Measurements from ENCODE around the gene OTULIN. TPM values are rescaled to one million over a fixed set of nuclear protein-coding genes. Genes with fewer than 3 reads are reported as not detected.

The OTULIN gene
- total RNA-seq, 2 experiments from 2014 or later = 28.7 to 45.6 TPM

DNA sequence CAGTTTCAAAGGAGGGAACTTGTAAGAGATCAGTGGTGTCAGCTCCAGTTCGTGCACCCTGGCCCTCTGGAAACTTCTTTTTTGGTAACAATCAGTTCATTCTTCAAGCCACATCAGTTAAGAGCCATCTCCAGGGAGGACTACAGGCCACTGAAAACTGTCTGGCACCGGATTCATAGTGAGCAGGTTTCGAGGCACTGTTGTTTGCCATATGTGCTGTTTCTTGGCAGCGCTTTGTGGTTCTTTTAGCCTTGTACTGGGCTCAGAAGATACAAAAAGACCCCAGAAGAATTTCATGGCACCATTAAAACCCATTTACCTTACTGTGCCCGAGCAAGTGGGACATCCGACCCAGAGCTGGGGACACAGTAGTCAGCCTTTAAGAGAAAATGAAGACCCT lies 68.5 kb downstream of the OTULIN start:
- intact Hi-C loops (cut with micrococcal nuclease; ENCODE audit: unreplicated experiment) = no loop called here
- H3K79me2 ChIP-seq (ENCODE audit: insufficient read depth, low read depth, low read length) = no peaks in the 10 kb centered on the region
- POLR2A ChIA-PET = interaction anchor here (1.0 to 1.3 kb wide), 3 partner anchors 10 to 327 kb away, joined by 3 to 6 read pairs (median 3); no protein-coding TSS in a partner anchor
- H2AFZ ChIP-seq (ENCODE audit: low read length) = no peak overlapping the region
- H3K4me2 ChIP-seq (ENCODE audit: low read length) = no peak overlapping the region
- no peaks in the 10 kb centered on the region for H3K9me3 ChIP-seq (ENCODE audit: low read length)
- H3K36me3 ChIP-seq (ENCODE audit: insufficient read depth, low read length) = peaks cover 5% of the 10 kb centered on the region; the same call in 1 of the 2 replicates
- no peaks in the 10 kb centered on the region for H4K20me1 ChIP-seq (ENCODE audit: insufficient read depth, low read length)
- no TSS peak for BruUV-seq (replicated peaks)
- H3K9me2 ChIP-seq (ENCODE audit: insufficient read depth, low read length) = no peaks in the 10 kb centered on the region
- no peak overlapping the region for H3K4me3 ChIP-seq (ENCODE audit: low read depth, low read length, poor library complexity, severe bottlenecking)
- no peak for DNase-seq (ENCODE audit: low spot score)
- CTCF ChIA-PET (ENCODE audit: unreplicated experiment) = no interaction called here
- no peak for TF ChIP-seq EZH2phosphoT487 (IDR thresholded peaks at IDR 0.05; ENCODE audit: borderline replicate concordance, low read depth, low read length)
- TF ChIP-seq, protein P1, sequence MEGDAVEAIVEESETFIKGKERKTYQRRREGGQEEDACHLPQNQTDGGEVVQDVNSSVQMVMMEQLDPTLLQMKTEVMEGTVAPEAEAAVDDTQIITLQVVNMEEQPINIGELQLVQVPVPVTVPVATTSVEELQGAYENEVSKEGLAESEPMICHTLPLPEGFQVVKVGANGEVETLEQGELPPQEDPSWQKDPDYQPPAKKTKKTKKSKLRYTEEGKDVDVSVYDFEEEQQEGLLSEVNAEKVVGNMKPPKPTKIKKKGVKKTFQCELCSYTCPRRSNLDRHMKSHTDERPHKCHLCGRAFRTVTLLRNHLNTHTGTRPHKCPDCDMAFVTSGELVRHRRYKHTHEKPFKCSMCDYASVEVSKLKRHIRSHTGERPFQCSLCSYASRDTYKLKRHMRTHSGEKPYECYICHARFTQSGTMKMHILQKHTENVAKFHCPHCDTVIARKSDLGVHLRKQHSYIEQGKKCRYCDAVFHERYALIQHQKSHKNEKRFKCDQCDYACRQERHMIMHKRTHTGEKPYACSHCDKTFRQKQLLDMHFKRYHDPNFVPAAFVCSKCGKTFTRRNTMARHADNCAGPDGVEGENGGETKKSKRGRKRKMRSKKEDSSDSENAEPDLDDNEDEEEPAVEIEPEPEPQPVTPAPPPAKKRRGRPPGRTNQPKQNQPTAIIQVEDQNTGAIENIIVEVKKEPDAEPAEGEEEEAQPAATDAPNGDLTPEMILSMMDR (conservative IDR thresholded peaks at IDR 0.05; ENCODE audit: low read length) = no peak
- H3K27ac ChIP-seq (ENCODE audit: low read depth, low read length, poor library complexity, severe bottlenecking) = no peak overlapping the region
- no peaks in the 10 kb centered on the region for H3K4me1 ChIP-seq (ENCODE audit: insufficient read depth, low read length, poor library complexity, severe bottlenecking)

DNA sequence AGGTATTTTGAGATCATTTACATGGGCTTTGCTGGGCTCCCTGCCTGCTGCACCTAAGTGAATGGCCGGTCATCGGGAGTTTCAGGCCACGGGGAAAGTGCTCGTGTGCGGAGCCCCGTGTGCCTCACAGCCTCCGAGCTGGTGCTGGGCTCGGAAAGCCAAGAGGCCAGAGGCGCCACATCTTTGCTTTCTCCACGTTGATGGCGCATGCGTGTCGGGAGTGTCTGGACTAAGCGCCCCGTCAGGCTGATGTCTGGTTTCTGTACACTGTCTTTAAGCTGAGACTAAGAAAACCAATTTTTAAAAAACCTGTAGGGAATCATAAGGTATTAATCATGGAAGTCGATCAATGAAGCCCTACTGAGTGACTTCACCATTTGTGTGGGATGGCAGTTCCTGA lies 69.1 kb downstream of the OTULIN start:
- peaks cover 8% of the 10 kb centered on the region; the same call in 1 of the 2 replicates for H3K36me3 ChIP-seq (ENCODE audit: insufficient read depth, low read length)
- H4K20me1 ChIP-seq (ENCODE audit: insufficient read depth, low read length) = no peaks in the 10 kb centered on the region
- POLR2A ChIA-PET = interaction anchor here (0.6 to 1.3 kb wide), 2 partner anchors 10 to 111 kb away, joined by 6 to 8 read pairs; no protein-coding TSS in a partner anchor
- CTCF ChIA-PET (ENCODE audit: unreplicated experiment) = no interaction called here
- no peaks in the 10 kb centered on the region for H3K9me3 ChIP-seq (ENCODE audit: low read length)
- H3K27ac ChIP-seq (ENCODE audit: low read depth, low read length, poor library complexity, severe bottlenecking) = no peak overlapping the region
- BruUV-seq (replicated peaks) = no TSS peak
- H2AFZ ChIP-seq (ENCODE audit: low read length) = no peak overlapping the region
- DNase-seq (ENCODE audit: low spot score) = no peak
- H3K79me2 ChIP-seq (ENCODE audit: insufficient read depth, low read depth, low read length) = no peaks in the 10 kb centered on the region
- no peak overlapping the region for H3K4me3 ChIP-seq (ENCODE audit: low read depth, low read length, poor library complexity, severe bottlenecking)
- no peaks in the 10 kb centered on the region for H3K9me2 ChIP-seq (ENCODE audit: insufficient read depth, low read length)
- TF ChIP-seq EZH2phosphoT487 (IDR thresholded peaks at IDR 0.05; ENCODE audit: borderline replicate concordance, low read depth, low read length) = no peak
- TF ChIP-seq, protein P1 (conservative IDR thresholded peaks at IDR 0.05; ENCODE audit: low read length) = no peak
- H3K4me1 ChIP-seq (ENCODE audit: insufficient read depth, low read length, poor library complexity, severe bottlenecking) = no peaks in the 10 kb centered on the region
- H3K4me2 ChIP-seq (ENCODE audit: low read length) = no peak overlapping the region
- intact Hi-C loops (cut with micrococcal nuclease; ENCODE audit: unreplicated experiment) = no loop called here

DNA sequence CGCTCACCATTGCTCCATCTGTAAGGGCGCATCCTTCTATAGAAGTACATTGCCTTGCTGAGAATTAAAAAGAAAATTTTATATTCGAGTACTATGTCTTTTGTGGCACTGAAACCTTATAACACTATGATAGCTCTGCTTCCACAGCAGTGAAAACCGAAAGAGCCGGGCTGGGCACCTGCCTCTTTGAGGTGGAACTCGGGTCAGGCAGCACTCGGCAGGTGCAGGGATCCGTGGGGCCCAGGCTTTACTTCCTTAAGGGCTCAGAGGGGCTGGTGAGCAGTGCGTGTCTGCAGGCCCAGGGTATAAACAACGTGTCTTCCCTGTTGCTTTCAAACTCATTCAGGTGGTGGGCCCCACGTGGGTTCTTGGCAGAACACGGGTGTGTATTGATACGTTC lies 69.9 kb downstream of the OTULIN start:
- H3K9me3 ChIP-seq (ENCODE audit: low read length) = no peaks in the 10 kb centered on the region
- no peak for DNase-seq (ENCODE audit: low spot score)
- no peaks in the 10 kb centered on the region for H3K9me2 ChIP-seq (ENCODE audit: insufficient read depth, low read length)
- intact Hi-C loops (cut with micrococcal nuclease; ENCODE audit: unreplicated experiment) = no loop called here
- no peaks in the 10 kb centered on the region for H3K79me2 ChIP-seq (ENCODE audit: insufficient read depth, low read depth, low read length)
- H3K4me1 ChIP-seq (ENCODE audit: insufficient read depth, low read length, poor library complexity, severe bottlenecking) = no peaks in the 10 kb centered on the region
- peaks cover 8% of the 10 kb centered on the region; the same call in 1 of the 2 replicates for H3K36me3 ChIP-seq (ENCODE audit: insufficient read depth, low read length)
- POLR2A ChIA-PET = no interaction called here
- no peak overlapping the region for H3K4me3 ChIP-seq (ENCODE audit: low read depth, low read length, poor library complexity, severe bottlenecking)
- no peak overlapping the region for H3K4me2 ChIP-seq (ENCODE audit: low read length)
- no peaks in the 10 kb centered on the region for H4K20me1 ChIP-seq (ENCODE audit: insufficient read depth, low read length)
- no TSS peak for BruUV-seq (replicated peaks)
- CTCF ChIA-PET (ENCODE audit: unreplicated experiment) = no interaction called here
- H3K27ac ChIP-seq (ENCODE audit: low read depth, low read length, poor library complexity, severe bottlenecking) = no peak overlapping the region
- TF ChIP-seq, protein P1 (conservative IDR thresholded peaks at IDR 0.05; ENCODE audit: low read length) = no peak
- TF ChIP-seq EZH2phosphoT487 (IDR thresholded peaks at IDR 0.05; ENCODE audit: borderline replicate concordance, low read depth, low read length) = no peak
- no peak overlapping the region for H2AFZ ChIP-seq (ENCODE audit: low read length)
